HG02642 (cell line): ENCODE measurements around the gene GSK3B.
"Not testable (repeated sequence)": the region's sequence is repeated elsewhere in the genome, so short reads cannot be mapped to it uniquely, and the experiment has no call there.

Experiments used
- ATAC-seq: cut with Tn5 transposase; IDR thresholded peaks from one replicate; pipeline ENCODE4 v1.9.1; 2021; ENCODE audit warnings: mild to moderate bottlenecking; ENCODE audit not compliant: unreplicated experiment, poor library complexity

The GSK3B gene

GRCh38 chr3:119894195-119894594, 200.1 kb downstream of the GSK3B start:
- ATAC-seq, result no peak

- ATAC-seq, result no peak
Measured at GRCh38 chr3:119893769-119894168, 200.5 kb downstream of the GSK3B start.

DNA sequence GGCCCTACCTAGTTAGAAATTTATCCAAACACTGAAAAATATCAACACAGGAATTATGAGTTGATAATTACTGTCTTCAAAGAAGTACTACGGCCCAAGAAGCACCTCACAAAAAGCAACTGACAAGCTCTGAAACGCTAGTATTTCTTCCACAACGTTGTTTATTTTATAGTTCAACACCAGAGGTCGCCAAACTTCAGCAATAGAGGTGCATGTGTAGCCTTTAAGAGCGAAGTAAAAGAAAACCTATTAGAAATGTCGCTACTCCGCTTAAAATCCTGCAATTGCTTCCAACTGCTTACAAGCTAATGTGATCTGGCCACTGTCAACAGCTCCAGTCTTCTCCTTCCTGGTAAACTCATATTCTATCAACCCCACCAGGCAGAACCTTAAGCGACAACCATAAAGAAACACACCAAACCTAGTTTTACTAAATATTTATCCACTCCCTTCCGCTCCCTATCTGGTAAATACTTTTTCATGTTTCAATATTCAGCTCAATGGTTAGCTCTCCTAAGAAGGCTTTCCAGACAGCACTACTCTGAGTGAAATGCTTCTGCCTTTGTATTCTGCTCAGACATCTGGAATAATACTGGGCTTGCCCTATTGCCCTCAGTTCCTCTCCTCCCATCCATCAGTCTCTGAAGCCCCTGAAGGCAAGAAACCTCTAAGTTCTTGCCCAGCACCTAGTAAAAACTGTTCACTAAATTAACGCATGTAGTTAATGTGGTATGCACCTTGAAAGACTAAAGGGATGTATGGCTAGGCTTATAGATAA, 202.1 kb downstream of the GSK3B start:
- peak; percentile 62 for ATAC-seq

DNA sequence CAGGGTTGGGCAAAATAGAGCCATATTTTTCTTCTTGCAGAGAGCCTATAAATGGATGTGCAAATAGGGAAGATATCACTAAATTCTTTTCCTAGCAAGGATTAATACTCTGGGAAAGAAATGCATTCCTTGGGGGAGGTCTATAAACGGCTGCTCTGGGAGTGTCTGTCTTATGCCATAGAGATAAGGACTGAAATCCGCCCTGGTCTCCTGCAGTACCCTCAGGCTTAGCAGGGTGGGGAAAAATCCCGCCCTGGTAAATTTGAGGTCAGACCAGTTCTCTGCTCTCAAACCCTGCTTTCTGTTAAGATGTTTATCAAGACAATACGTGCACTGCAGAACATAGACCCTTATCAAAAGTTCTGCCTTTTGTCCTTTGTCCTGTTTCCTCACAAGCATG, 205.6 kb downstream of the GSK3B start:
- not testable (repeated sequence) for ATAC-seq

- no peak for ATAC-seq
Measured at GRCh38 chr3:119885746-119886530, 208.3 kb downstream of the GSK3B start.

DNA sequence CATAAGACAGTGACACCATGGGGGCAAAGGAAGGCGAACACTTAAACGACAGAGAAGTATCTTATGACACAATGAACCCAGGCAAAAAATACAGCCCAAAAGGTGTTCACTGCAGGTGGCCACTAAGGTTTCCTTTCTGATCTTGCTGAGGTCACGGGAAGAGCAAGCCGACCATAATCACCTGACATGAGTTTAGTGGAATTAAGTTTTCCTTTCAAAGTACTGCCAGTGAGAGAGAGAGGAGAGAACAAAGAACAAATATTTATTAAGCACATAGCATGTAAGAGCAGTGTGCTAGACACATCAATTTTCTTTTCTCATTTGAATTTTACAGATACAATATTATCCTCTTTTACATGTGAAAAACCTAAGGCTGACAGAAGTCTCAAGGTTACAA, 210.1 kb downstream of the GSK3B start:
- no peak for ATAC-seq

- no peak for ATAC-seq
Measured at GRCh38 chr3:119883461-119884160, 210.6 kb downstream of the GSK3B start.

DNA sequence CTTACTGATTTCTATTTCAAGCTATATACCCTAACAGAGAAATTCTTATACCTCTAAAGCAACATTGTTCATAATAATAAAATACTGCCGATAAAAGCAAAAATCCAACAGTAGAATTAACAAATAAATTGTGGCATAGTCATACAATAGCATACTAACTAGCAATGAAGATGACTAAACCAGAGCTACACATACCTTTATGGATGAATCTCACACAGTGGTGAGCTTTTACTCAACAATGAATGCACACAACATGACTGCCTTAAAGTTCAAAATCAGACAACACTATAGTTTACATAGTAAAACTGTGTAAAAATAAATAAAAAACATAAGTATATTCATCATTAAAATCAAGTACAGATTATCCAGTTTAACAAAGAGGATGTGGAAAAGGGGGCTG, 213.3 kb downstream of the GSK3B start:
- no peak for ATAC-seq

GRCh38 chr3:119873646-119874045, 220.6 kb downstream of the GSK3B start:
- ATAC-seq, result no peak

- ATAC-seq, result no peak
Measured at GRCh38 chr3:119872773-119873172, 221.5 kb downstream of the GSK3B start.

DNA sequence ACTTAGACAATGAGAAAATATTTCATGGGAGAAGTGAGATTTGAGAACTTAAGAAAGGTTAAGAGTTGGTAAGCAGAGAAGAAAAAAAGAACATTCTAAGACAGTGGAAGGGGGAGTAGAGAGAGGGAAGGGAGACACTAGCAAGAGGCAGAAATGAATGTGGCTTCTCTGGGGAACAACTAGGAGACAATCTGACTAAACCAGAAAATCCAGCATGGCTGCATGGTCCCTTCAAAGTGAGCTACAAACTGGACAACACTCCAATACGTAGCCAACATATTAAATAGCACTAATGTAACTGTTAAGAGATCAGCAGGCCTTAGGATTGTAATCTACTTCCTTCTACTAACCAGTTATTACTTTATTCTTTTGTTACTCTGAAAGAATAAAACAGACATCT, 222.7 kb downstream of the GSK3B start:
- no peak for ATAC-seq

GRCh38 chr3:119870512-119870911, 223.7 kb downstream of the GSK3B start:
- no peak for ATAC-seq

DNA sequence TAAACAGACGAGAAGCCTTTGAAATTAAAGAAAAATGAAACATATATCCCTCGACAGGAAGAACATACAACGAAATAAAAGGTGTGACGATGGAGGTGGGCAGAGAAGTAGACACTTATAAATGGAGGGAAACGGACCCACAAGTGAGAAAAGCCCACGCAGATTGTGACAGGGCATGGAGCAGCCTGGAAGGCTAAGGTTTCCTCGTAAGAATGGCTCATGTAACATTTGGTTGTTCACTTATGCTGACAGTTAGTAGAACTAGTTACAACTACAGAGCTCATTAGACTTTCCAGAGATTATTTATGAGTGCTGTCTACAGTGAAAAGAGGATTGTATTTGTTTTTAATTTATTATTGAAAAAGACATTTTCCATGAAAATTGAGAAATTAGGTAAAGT, 229.8 kb downstream of the GSK3B start:
- ATAC-seq, result no peak

DNA sequence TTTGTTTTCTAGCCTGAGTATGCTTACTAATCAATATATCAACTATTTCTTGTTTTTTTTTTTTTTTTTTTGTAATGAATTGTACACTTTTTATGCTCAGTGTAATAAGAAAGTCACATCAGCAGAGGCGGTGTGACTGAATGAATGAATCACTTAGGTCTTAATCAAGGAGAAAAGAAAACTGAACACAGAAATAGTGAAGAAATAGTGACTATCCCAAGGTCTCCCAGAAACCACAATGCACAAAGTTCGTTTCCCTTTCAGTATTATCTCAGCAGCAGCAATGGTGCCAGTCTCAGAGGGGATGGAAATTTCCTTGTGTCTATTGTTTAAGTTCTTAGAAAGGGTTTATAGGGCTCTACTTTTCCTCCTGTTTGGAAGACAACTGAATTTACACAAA, 231.6 kb downstream of the GSK3B start:
- ATAC-seq, result no peak

GRCh38 chr3:119861681-119862080, 232.6 kb downstream of the GSK3B start:
- ATAC-seq, result no peak

DNA sequence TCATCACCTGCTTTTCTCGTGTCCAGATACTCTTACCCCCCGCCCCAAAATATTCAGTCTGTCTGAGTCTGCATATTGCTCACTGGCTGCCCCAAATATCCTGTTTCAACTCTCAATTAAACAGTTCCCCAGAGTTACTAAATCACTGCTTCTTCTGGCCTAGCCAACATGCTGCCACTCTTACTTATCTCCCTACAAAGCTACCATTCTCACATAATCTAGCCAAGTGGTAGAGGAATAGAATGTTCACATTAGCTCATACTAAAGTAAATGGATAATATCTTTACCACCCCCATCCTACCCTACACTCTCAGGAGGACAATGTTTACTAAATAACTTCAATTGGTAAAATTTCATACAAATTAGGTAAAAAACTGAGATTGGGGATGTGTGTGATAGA, 234.5 kb downstream of the GSK3B start:
- no peak for ATAC-seq

GRCh38 chr3:119858957-119859356, 235.3 kb downstream of the GSK3B start:
- ATAC-seq, result no peak

DNA sequence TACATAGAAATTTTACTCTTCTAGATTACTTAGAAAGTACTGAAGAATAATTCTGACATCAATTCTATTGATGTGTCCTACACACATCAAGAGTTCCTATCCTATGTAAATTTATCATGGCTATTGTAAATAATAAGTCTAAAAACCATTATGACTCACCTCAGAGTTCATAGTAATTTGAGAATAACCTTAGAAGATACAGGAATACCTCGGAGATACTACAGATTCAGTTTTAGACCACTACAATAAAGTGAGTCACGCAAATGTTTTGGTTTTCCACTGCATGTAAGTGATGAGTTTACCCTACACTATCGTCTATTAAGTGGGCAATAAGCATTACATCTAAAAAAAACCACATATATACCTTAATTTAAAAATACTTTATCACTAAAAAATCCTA, 237.6 kb downstream of the GSK3B start:
- no peak for ATAC-seq

- ATAC-seq, result no peak
Measured at GRCh38 chr3:119849126-119849525, 245.1 kb downstream of the GSK3B start.

DNA sequence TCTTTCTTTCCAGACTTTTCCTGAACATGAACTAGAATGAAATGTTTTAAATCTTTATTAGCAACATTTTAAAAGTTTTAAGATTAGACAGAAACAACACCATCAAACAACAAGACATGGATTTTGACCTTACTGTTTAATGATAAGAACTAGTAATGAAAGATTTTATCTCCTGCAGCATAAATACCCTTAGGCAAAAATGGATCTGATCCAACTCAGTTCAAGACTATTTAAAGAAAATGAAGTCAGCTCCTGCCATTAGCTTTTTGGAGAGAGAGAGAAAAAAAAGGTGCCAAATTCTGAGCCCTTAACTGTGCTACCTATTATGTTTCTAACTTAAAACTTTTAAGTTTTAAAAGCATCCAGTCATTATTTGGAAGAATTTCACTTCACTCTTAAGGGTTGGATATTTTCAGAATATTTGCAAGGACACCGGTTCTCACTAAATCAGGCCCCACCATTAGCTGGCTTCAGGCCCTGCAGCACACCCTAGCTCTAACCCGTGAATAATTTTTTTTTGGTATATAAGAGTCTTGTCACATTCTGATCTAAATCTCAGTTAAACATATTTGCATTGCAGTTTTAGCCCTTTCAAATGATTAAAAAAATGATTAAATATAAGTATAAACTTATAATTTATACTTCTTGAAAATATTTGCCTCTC, 252.3 kb downstream of the GSK3B start:
- ATAC-seq, result no peak

DNA sequence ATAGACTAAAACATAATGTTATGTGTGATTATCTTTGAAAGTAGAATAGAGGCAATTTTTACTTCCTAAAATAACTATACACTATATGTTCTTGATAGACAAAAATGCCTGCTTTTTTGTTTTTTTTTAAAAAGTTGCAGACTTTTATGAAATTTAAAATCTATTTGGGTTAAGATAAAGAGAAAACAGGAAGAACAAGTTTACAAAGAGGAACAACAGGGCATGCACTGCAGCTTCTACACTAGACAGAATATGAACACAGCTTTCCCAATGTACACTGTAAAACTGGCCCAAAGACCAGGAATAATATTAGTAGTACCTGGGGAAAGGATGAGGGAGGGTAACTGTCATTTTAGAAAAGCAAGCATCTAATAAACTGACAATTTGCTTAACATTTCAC, 258.7 kb downstream of the GSK3B start:
- ATAC-seq, result no peak
